H1 (cell line): ENCODE measurements around the gene CCL3.

Experiments used
- CHD1 ChIP-seq: IDR thresholded peaks from 2 replicates; pipeline ENCODE4 v1.6.1; 2012; ENCODE audit warnings: low read depth, low read length, improper control_type of control experiment
- GABPA ChIP-seq: IDR thresholded peaks from 2 replicates; pipeline ENCODE4 v1.6.1; 2011; ENCODE audit warnings: mild to moderate bottlenecking, low read length, moderate library complexity, borderline replicate concordance; ENCODE audit not compliant: insufficient read depth
- POLR2A ChIP-seq, 2 experiments: IDR thresholded peaks; 1 replicate in 1 of 2; 2 replicates in 1 of 2; pipeline ENCODE4 v1.6.1; 2011; ENCODE audit warnings: low read depth in 2 of 2, low read length in 2 of 2, mild to moderate bottlenecking in 2 of 2; ENCODE audit errors: control extremely low read depth in 1 of 2
- POLR2AphosphoS5 ChIP-seq: IDR thresholded peaks from 2 replicates; pipeline ENCODE4 v1.6.1; 2011; ENCODE audit warnings: low read depth, low read length
- SAP30 ChIP-seq: fragments of 300-600 bp; sonication (generic); IDR thresholded peaks from 2 replicates; pipeline ENCODE4 v1.7.1; 2012; ENCODE audit warnings: low read length, moderate library complexity, mild to moderate bottlenecking, inconsistent platforms; ENCODE audit not compliant: insufficient read depth, insufficient replicate concordance
- TAF1 ChIP-seq: IDR thresholded peaks from 2 replicates; pipeline ENCODE4 v1.6.1; 2011; ENCODE audit warnings: mild to moderate bottlenecking, low read depth, low read length
- TBP ChIP-seq: IDR thresholded peaks from 2 replicates; pipeline ENCODE4 v1.6.1; 2011; ENCODE audit warnings: low read depth, low read length, improper control_type of control experiment
- ZNF274 ChIP-seq: IDR thresholded peaks from 2 replicates; pipeline ENCODE4 v1.7.0; 2012; ENCODE audit warnings: low read length, borderline replicate concordance; ENCODE audit errors: extremely low read depth
- TF ChIP-seq, protein P1 (sequence below), 3 experiments: IDR thresholded peaks; 1 replicate in 2 of 3; 2 replicates in 1 of 3; pipeline versions ENCODE4 v1.5.1 to v1.6.1; 2011; ENCODE audit warnings: low read length in 3 of 3, mild to moderate bottlenecking in 3 of 3, inconsistent platforms in 2 of 3, low read depth in 1 of 3, moderate library complexity in 1 of 3; ENCODE audit not compliant: insufficient read depth in 1 of 3; ENCODE audit errors: control extremely low read depth in 1 of 3

GRCh38 chr17:36135465-36135864 lies 45.5 kb upstream of the CCL3 start:
- no peak for TF ChIP-seq SAP30
- TF ChIP-seq GABPA, result no peak
- no peak for TF ChIP-seq POLR2A (IDR thresholded peaks at IDR 0.05; ENCODE audit: control extremely low read depth in 1 of 2, low read depth in 2 of 2, low read length in 2 of 2)
- no peak for TF ChIP-seq CHD1
- TF ChIP-seq TBP, result no peak
- TF ChIP-seq, protein P1, sequence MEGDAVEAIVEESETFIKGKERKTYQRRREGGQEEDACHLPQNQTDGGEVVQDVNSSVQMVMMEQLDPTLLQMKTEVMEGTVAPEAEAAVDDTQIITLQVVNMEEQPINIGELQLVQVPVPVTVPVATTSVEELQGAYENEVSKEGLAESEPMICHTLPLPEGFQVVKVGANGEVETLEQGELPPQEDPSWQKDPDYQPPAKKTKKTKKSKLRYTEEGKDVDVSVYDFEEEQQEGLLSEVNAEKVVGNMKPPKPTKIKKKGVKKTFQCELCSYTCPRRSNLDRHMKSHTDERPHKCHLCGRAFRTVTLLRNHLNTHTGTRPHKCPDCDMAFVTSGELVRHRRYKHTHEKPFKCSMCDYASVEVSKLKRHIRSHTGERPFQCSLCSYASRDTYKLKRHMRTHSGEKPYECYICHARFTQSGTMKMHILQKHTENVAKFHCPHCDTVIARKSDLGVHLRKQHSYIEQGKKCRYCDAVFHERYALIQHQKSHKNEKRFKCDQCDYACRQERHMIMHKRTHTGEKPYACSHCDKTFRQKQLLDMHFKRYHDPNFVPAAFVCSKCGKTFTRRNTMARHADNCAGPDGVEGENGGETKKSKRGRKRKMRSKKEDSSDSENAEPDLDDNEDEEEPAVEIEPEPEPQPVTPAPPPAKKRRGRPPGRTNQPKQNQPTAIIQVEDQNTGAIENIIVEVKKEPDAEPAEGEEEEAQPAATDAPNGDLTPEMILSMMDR (IDR thresholded peaks at IDR 0.05; ENCODE audit: control extremely low read depth in 1 of 3, insufficient read depth in 1 of 3, low read depth in 1 of 3, low read length in 3 of 3), result no peak
- TF ChIP-seq POLR2AphosphoS5, result no peak
- no peak for TF ChIP-seq ZNF274
- no peak for TF ChIP-seq TAF1
